Cardiac fibroblast (primary cell): Measurements from ENCODE around the gene NOC3L.
A peak's percentile ranks its signal among the peaks of the same experiment; 100 is the strongest.
"Not testable (repeated sequence)": the region's sequence is repeated elsewhere in the genome, so short reads cannot be mapped to it uniquely, and the experiment has no call there.

Experiments
- DNase-seq, 2 donors: peaks; one replicate each; pipeline versions ENCODE4 v3.0.0 to v3.0.0-alpha.2; 2010; ENCODE audit warnings: low read depth in 2 of 2
- H3K4me3 ChIP-seq, 2 donors: replicated peaks in 1 of 2; 1 replicate in 1 of 2; 2 replicates in 1 of 2; pipeline ENCODE4 v1.5.1; 2011; ENCODE audit warnings: low read depth in 2 of 2, low read length in 2 of 2, mild to moderate bottlenecking in 2 of 2, moderate library complexity in 1 of 2
- CTCF ChIP-seq: IDR thresholded peaks from one replicate; pipeline ENCODE4 v1.5.1; 2011; ENCODE audit warnings: low read depth, mild to moderate bottlenecking, low read length, inconsistent platforms

The NOC3L gene

GRCh38 chr10:94361171-94361794 lies 1.5 kb downstream of the NOC3L start:
- TF ChIP-seq CTCF: no peak
- DNase-seq: peak; percentile 31 to 34
- peak overlapping the region in 1 of 2 donors; percentile 88 for H3K4me3 ChIP-seq

GRCh38 chr10:94358480-94358879 lies 4.3 kb downstream of the NOC3L start:
- peak overlapping the region in 1 of 2 donors; percentile 31 for H3K4me3 ChIP-seq
- DNase-seq: peak; percentile 86 to 91
- TF ChIP-seq CTCF: no peak

- no peak for TF ChIP-seq CTCF
- no peak overlapping the region for H3K4me3 ChIP-seq
- no peak for DNase-seq
Observed at GRCh38 chr10:94357193-94357592, 5.5 kb downstream of the NOC3L start.

GRCh38 chr10:94355841-94356240 lies 6.9 kb downstream of the NOC3L start:
- TF ChIP-seq CTCF: no peak
- DNase-seq: no peak

GRCh38 chr10:94353336-94353735 lies 9.4 kb downstream of the NOC3L start:
- DNase-seq: no peak
- TF ChIP-seq CTCF: no peak
- H3K4me3 ChIP-seq: no peak overlapping the region

More at GRCh38 chr10:94355841-94356240, 6.9 kb downstream of the NOC3L start:
- no peak overlapping the region for H3K4me3 ChIP-seq

- no peak for TF ChIP-seq CTCF
- DNase-seq: no peak
- no peak overlapping the region for H3K4me3 ChIP-seq
Observed at GRCh38 chr10:94351089-94351488, 11.7 kb downstream of the NOC3L start.

- not testable (repeated sequence) for H3K4me3 ChIP-seq, DNase-seq
Observed at GRCh38 chr10:94350500-94350899, 12.2 kb downstream of the NOC3L start.
